Aorta (tissue), 5 donors: Measurements from ENCODE around the gene HECTD4. TPM values are rescaled to one million over a fixed set of nuclear protein-coding genes. Genes with fewer than 3 reads are reported as not detected.

Source experiments
- ATAC-seq: fragments of 200-7000 bp; cut with Tn5 transposase; one replicate; pipeline ENCODE4 v1.9.1; 2022; ENCODE audit warnings: moderate library complexity; ENCODE audit not compliant: low FRiP score
- DNase-seq, 2 donors: peaks; one replicate each; pipeline ENCODE4 v3.0.0-alpha.2; 2020
- H3K27ac ChIP-seq, 2 donors: one replicate each; pipeline ENCODE4 v1.5.1; 2013; ENCODE audit warnings: low read length in 2 of 2, mild to moderate bottlenecking in 2 of 2, moderate library complexity in 2 of 2, control low read depth in 1 of 2, inconsistent platforms in 1 of 2, low read depth in 1 of 2
- H3K27me3 ChIP-seq, 2 donors: one replicate each; pipeline ENCODE4 v1.6.1; 2013; ENCODE audit warnings: control low read depth in 1 of 2, low read length in 1 of 2, mild to moderate bottlenecking in 1 of 2, moderate library complexity in 1 of 2; ENCODE audit not compliant: insufficient read depth in 2 of 2, control insufficient read depth in 1 of 2
- H3K36me3 ChIP-seq, 2 donors: one replicate each; pipeline ENCODE4 v1.6.1; 2013; ENCODE audit warnings: control low read depth in 1 of 2, low read length in 1 of 2, mild to moderate bottlenecking in 1 of 2; ENCODE audit not compliant: insufficient read depth in 2 of 2, control insufficient read depth in 1 of 2
- H3K4me1 ChIP-seq, 2 donors: one replicate each; pipeline ENCODE4 v1.6.1; 2013; ENCODE audit warnings: low read length in 2 of 2, control low read depth in 1 of 2, mild to moderate bottlenecking in 1 of 2, moderate library complexity in 1 of 2; ENCODE audit not compliant: insufficient read depth in 2 of 2, control insufficient read depth in 1 of 2
- H3K4me3 ChIP-seq, 2 donors: one replicate each; pipeline ENCODE4 v1.5.1; 2013; ENCODE audit warnings: low read length in 2 of 2, control low read depth in 1 of 2, mild to moderate bottlenecking in 1 of 2
- H3K9me3 ChIP-seq: one replicate; pipeline ENCODE4 v1.6.1; 2013; ENCODE audit warnings: mild to moderate bottlenecking, low read length; ENCODE audit not compliant: control insufficient read depth
- WGBS, 2 donors: extraction: QIAGEN DNeasy Blood & Tissue Kit; methylation state at CpG; one replicate each; pipeline ENCODE4 v1.1.7; 2013; 5-methylcytosine and 5-hydroxymethylcytosine counted together
- intact Hi-C, 2 donors: fragments of 100-400 bp; cut with DNase I; formaldehyde crosslinking; loops; one replicate each; pipeline versions ENCODE4 v1.14.2 to v1.15.0; 2022
- polyA plus RNA-seq, 2 donors: library from polyadenylated mRNA; stranded (reverse); fragments of 200-250 nt; gene quantifications; one replicate each; pipeline ENCODE4 v1.2.3, GENCODE V29; 2013
- total RNA-seq, 2 donors: library from RNA; stranded (reverse); fragmentation: NEBNext Ultra II Directional; extraction: Animal tissue kit (Norgen Biotek cat#: 25700); gene quantifications; one replicate each; pipeline ENCODE4 v1.2.1, GENCODE V29; 2021
- donor health status: healthy with polysubstance abuse.
- donor health status: Bipolar disorder and iron deficiency.
- donor health status: DM: no; HTN: no; CAD: no.
- donor health status: DM: no; HTN: no; CAD: no.
- donor health status: DM: yes; HTN: yes; CAD: no.

Gene HECTD4
- total and polyA plus RNA-seq, 4 donors: 16.0 to 78.5 (median 44.5) TPM

- no peak for ATAC-seq
- Histone ChIP-seq H3K36me3 (peaks cover 3 to 6% of the 10 kb centered on the region in 2 donors), H3K4me3 (no peak overlapping the region), H3K27me3 (no peaks in the 10 kb centered on the region), H3K4me1 (no peaks in the 10 kb centered on the region), H3K27ac (no peak overlapping the region), H3K9me3 (no peaks in the 10 kb centered on the region)
- intact Hi-C loops: no loop called here
- WGBS, 2 donors: 75 to 80% methylated on average over 11 of the region's 11 CpGs
- no peak for DNase-seq
These were observed 163.0 kb downstream of the HECTD4 start for GRCh38 chr12:112219195-112219594.

GRCh38 chr12:112218150-112218549, 164.1 kb downstream of the HECTD4 start:
- Histone ChIP-seq H3K27me3 (no peaks in the 10 kb centered on the region), H3K4me1 (no peaks in the 10 kb centered on the region), H3K4me3 (no peak overlapping the region), H3K36me3 (peaks cover 2 to 6% of the 10 kb centered on the region in 2 donors), H3K9me3 (no peaks in the 10 kb centered on the region), H3K27ac (no peak overlapping the region)
- DNase-seq: no peak
- WGBS, 2 donors: 38 to 48% methylated on average over 3 of the region's 3 CpGs
- no peak for ATAC-seq
- intact Hi-C loops: no loop called here

GRCh38 chr12:112217647-112218046, 164.6 kb downstream of the HECTD4 start:
- no peaks in the 10 kb centered on the region for H3K9me3 ChIP-seq
- no peaks in the 10 kb centered on the region for H3K27me3 ChIP-seq
- no peak overlapping the region for H3K4me3 ChIP-seq
- DNase-seq: no peak
- peaks cover 0 to 4% of the 10 kb centered on the region in 2 donors for H3K36me3 ChIP-seq
- no peak overlapping the region for H3K27ac ChIP-seq
- intact Hi-C loops: no loop called here
- ATAC-seq: no peak
- no peaks in the 10 kb centered on the region for H3K4me1 ChIP-seq

- no peak for DNase-seq
- H3K4me3 ChIP-seq: no peak overlapping the region
- WGBS, 2 donors: 91% methylated on average over 7 of the region's 7 CpGs
- H3K9me3 ChIP-seq: no peaks in the 10 kb centered on the region
- no peak for ATAC-seq
- no peak overlapping the region for H3K27ac ChIP-seq
- peaks cover 1 to 8% of the 10 kb centered on the region in 2 donors for H3K36me3 ChIP-seq
- no peaks in the 10 kb centered on the region for H3K27me3 ChIP-seq
- no peaks in the 10 kb centered on the region for H3K4me1 ChIP-seq
- intact Hi-C loops: no loop called here
These were observed 166.0 kb downstream of the HECTD4 start for GRCh38 chr12:112216223-112216622.

GRCh38 chr12:112214064-112214463, 168.2 kb downstream of the HECTD4 start:
- no peak for DNase-seq
- no peaks in the 10 kb centered on the region for H3K9me3 ChIP-seq
- H3K27ac ChIP-seq: no peak overlapping the region
- intact Hi-C loops: no loop called here
- WGBS, 2 donors: 76 to 79% methylated on average over 4 of the region's 4 CpGs
- no peak for ATAC-seq
- H3K36me3 ChIP-seq: peaks cover 3 to 10% of the 10 kb centered on the region in 2 donors
- no peaks in the 10 kb centered on the region for H3K4me1 ChIP-seq
- H3K4me3 ChIP-seq: no peak overlapping the region
- no peaks in the 10 kb centered on the region for H3K27me3 ChIP-seq

- no peaks in the 10 kb centered on the region for H3K4me1 ChIP-seq
- intact Hi-C loops: no loop called here
- H3K9me3 ChIP-seq: no peaks in the 10 kb centered on the region
- no peaks in the 10 kb centered on the region for H3K27me3 ChIP-seq
- ATAC-seq (no peak), DNase-seq (no peak)
- WGBS, 2 donors: 95% methylated on average over 7 of the region's 7 CpGs
- H3K36me3 ChIP-seq: peaks cover 3 to 12% of the 10 kb centered on the region in 2 donors
- no peak overlapping the region for H3K4me3 ChIP-seq
- no peak overlapping the region for H3K27ac ChIP-seq
These were observed 173.8 kb downstream of the HECTD4 start for GRCh38 chr12:112208301-112208910.

- H3K4me1 ChIP-seq: no peaks in the 10 kb centered on the region
- intact Hi-C loops: no loop called here
- H3K27me3 ChIP-seq: no peaks in the 10 kb centered on the region
- no peak for DNase-seq
- no peak overlapping the region for H3K27ac ChIP-seq
- peaks cover 3 to 16% of the 10 kb centered on the region in 2 donors for H3K36me3 ChIP-seq
- no peak for ATAC-seq
- H3K4me3 ChIP-seq: no peak overlapping the region
- H3K9me3 ChIP-seq: no peaks in the 10 kb centered on the region
- WGBS, 2 donors: 91 to 94% methylated on average over 4 of the region's 4 CpGs
These were observed 174.8 kb downstream of the HECTD4 start for GRCh38 chr12:112207397-112207924.

- Histone ChIP-seq H3K9me3 (no peaks in the 10 kb centered on the region), H3K36me3 (peaks cover 3 to 13% of the 10 kb centered on the region in 2 donors), H3K27ac (no peak overlapping the region), H3K27me3 (no peaks in the 10 kb centered on the region), H3K4me3 (no peak overlapping the region), H3K4me1 (no peaks in the 10 kb centered on the region)
- ATAC-seq (no peak), DNase-seq (no peak)
- intact Hi-C loops: no loop called here
- 91 to 93% methylated on average over 7 of the region's 7 CpGs for WGBS, 2 donors
These were observed 175.3 kb downstream of the HECTD4 start for GRCh38 chr12:112206944-112207343.

GRCh38 chr12:112199136-112199535, 183.1 kb downstream of the HECTD4 start:
- no peak for ATAC-seq
- H3K27me3 ChIP-seq: no peaks in the 10 kb centered on the region
- H3K36me3 ChIP-seq: peaks cover 7 to 16% of the 10 kb centered on the region in 2 donors
- H3K9me3 ChIP-seq: no peaks in the 10 kb centered on the region
- no peak for DNase-seq
- no peak overlapping the region for H3K27ac ChIP-seq
- no peak overlapping the region for H3K4me3 ChIP-seq
- intact Hi-C loops: no loop called here
- WGBS, 2 donors: 57 to 61% methylated on average over 4 of the region's 4 CpGs
- H3K4me1 ChIP-seq: no peaks in the 10 kb centered on the region
